HL-60/S4 treated with phorbol 12-myristate 13-acetate at 8.2 ng/mL for 4 days and 3 days (cell line): ENCODE measurements around the gene VASP.

Experiments
- in situ Hi-C: fragments of 300-500 bp; cut with MboI; formaldehyde crosslinking; loops from 2 replicates; pipeline ENCODE4 v1.15.0; 2022; ENCODE audit warnings: low sequenced_read_pairs

Gene VASP

GRCh38 chr19:45506989-45507871, at the start of gene VASP:
TSS of gene VASP (plus strand) at chr19:45507479. CDS start at chr19:45507772, 293 bp downstream.
- in situ Hi-C loops = no loop called here

- in situ Hi-C loops = no loop called here
Measured at GRCh38 chr19:45457776-45458175, 49.5 kb upstream of the VASP start.

- in situ Hi-C loops = no loop called here
Measured at GRCh38 chr19:45460807-45461347, 46.4 kb upstream of the VASP start.

- in situ Hi-C loops = no loop called here
Measured at GRCh38 chr19:45462174-45462573, 45.1 kb upstream of the VASP start.

GRCh38 chr19:45463241-45463640, 44.0 kb upstream of the VASP start:
- in situ Hi-C loops = no loop called here

- in situ Hi-C loops = no loop called here
Measured at GRCh38 chr19:45464274-45464673, 43.0 kb upstream of the VASP start.

- in situ Hi-C loops = no loop called here
Measured at GRCh38 chr19:45464852-45465441, 42.3 kb upstream of the VASP start.

GRCh38 chr19:45467115-45467455, 40.2 kb upstream of the VASP start:
- in situ Hi-C loops = no loop called here

GRCh38 chr19:45467456-45468158, 39.7 kb upstream of the VASP start, which contains the start of gene FOSB:
TSS of gene FOSB (plus strand) at chr19:45467996. CDS start at chr19:45468587, 591 bp downstream.
- in situ Hi-C loops = no loop called here

- in situ Hi-C loops = no loop called here
Measured at GRCh38 chr19:45468159-45468651, 39.1 kb upstream of the VASP start.

- in situ Hi-C loops = no loop called here
Measured at GRCh38 chr19:45468803-45469131, 38.5 kb upstream of the VASP start.

- in situ Hi-C loops = no loop called here
Measured at GRCh38 chr19:45469132-45469944, 37.9 kb upstream of the VASP start.

GRCh38 chr19:45469945-45470761, 37.1 kb upstream of the VASP start:
- in situ Hi-C loops = no loop called here

- in situ Hi-C loops = no loop called here
Measured at GRCh38 chr19:45470762-45471081, 36.6 kb upstream of the VASP start.

- in situ Hi-C loops = no loop called here
Measured at GRCh38 chr19:45471111-45471930, 36.0 kb upstream of the VASP start.

- in situ Hi-C loops = no loop called here
Measured at GRCh38 chr19:45471931-45472562, 35.2 kb upstream of the VASP start.

GRCh38 chr19:45472563-45473366, 34.5 kb upstream of the VASP start:
- in situ Hi-C loops = no loop called here

GRCh38 chr19:45473367-45473681, 34.0 kb upstream of the VASP start:
- in situ Hi-C loops = no loop called here
